22Rv1 (cell line): ENCODE measurements around the gene ENTHD1.

Source experiments
- H3K27ac ChIP-seq: fragments of 450-650 bp; 2 replicates; pipeline ENCODE4 v1.5.1; 2017
- CTCF ChIP-seq: fragments of 450-650 bp; IDR thresholded peaks from 2 replicates; pipeline ENCODE4 v1.5.1; 2017; ENCODE audit warnings: mild to moderate bottlenecking
- ZFX ChIP-seq: fragments of 450-650 bp; IDR thresholded peaks from 2 replicates; pipeline ENCODE4 v1.6.1; 2017; ENCODE audit warnings: antibody characterized with exemption, borderline replicate concordance

ENTHD1 gene

GRCh38 chr22:39893526-39893925 lies at the start of gene ENTHD1:
Gene ENTHD1 (minus strand): TSS chr22:39893760. CDS start chr22:39887748, 6,012 bp downstream.
- H3K27ac ChIP-seq, result no peak within 1 kb of the TSS
- no peak for TF ChIP-seq CTCF
- no peak for TF ChIP-seq ZFX

- H3K27ac ChIP-seq, result no peak overlapping the region
- TF ChIP-seq ZFX (no peak), CTCF (peak; percentile 26)
Measured at GRCh38 chr22:39943337-39943736, 49.8 kb upstream of the ENTHD1 start.

GRCh38 chr22:39942439-39943230 lies 49.1 kb upstream of the ENTHD1 start:
- H3K27ac ChIP-seq, result no peak overlapping the region
- TF ChIP-seq ZFX (no peak), CTCF (no peak)

GRCh38 chr22:39941601-39942000 lies 48.0 kb upstream of the ENTHD1 start:
- no peak for TF ChIP-seq CTCF
- no peak for TF ChIP-seq ZFX
- H3K27ac ChIP-seq, result no peak overlapping the region

- TF ChIP-seq ZFX (no peak), CTCF (no peak)
- no peak overlapping the region for H3K27ac ChIP-seq
Measured at GRCh38 chr22:39940757-39941305, 47.3 kb upstream of the ENTHD1 start.

- TF ChIP-seq ZFX (no peak), CTCF (no peak)
- H3K27ac ChIP-seq, result no peak overlapping the region
Measured at GRCh38 chr22:39939830-39940229, 46.3 kb upstream of the ENTHD1 start.

- H3K27ac ChIP-seq, result no peak overlapping the region
- TF ChIP-seq CTCF (no peak), ZFX (no peak)
Measured at GRCh38 chr22:39938509-39939111, 45.0 kb upstream of the ENTHD1 start.
